ENCODE results near the gene ATOSB. TPM values are rescaled to one million over a fixed set of nuclear protein-coding genes. Genes with fewer than 3 reads are reported as not detected.

Gene ATOSB
- total RNA-seq, 1 donor from 2014 or later = 51.0 TPM

DNA sequence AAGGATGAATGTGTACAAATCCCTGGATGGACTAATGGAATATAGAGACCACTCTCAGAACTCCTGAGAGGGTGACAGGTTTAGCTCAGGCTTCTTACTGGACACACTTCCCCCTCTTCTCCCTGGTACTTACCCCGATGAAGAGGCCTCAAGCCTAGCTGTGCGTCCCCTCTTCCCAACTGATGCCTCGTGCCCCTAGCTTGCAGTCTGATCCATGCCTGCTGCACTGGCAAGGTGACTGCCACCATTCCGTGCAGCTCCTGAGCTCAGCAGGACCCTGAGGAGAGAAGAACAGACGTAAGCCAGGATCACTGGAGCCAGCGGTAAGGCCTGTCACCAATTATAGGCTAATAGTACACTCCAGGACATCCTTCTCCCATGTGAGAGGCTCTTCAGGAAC lies 7.2 kb downstream of the ATOSB start:
- Mint-ChIP-seq H3K36me3 (ENCODE audit: unreplicated experiment) (no peaks in the 10 kb centered on the region), H3K27me3 (ENCODE audit: unreplicated experiment) (peaks cover 9% of the 10 kb centered on the region), H3K4me1 (ENCODE audit: low read depth, unreplicated experiment) (peaks cover 30% of the 10 kb centered on the region), H3K9me3 (ENCODE audit: unreplicated experiment) (peaks cover 9% of the 10 kb centered on the region), H3K27ac (ENCODE audit: unreplicated experiment) (no peak overlapping the region), H3K4me3 (ENCODE audit: unreplicated experiment) (no peak overlapping the region)
- TF ChIP-seq, protein P1, sequence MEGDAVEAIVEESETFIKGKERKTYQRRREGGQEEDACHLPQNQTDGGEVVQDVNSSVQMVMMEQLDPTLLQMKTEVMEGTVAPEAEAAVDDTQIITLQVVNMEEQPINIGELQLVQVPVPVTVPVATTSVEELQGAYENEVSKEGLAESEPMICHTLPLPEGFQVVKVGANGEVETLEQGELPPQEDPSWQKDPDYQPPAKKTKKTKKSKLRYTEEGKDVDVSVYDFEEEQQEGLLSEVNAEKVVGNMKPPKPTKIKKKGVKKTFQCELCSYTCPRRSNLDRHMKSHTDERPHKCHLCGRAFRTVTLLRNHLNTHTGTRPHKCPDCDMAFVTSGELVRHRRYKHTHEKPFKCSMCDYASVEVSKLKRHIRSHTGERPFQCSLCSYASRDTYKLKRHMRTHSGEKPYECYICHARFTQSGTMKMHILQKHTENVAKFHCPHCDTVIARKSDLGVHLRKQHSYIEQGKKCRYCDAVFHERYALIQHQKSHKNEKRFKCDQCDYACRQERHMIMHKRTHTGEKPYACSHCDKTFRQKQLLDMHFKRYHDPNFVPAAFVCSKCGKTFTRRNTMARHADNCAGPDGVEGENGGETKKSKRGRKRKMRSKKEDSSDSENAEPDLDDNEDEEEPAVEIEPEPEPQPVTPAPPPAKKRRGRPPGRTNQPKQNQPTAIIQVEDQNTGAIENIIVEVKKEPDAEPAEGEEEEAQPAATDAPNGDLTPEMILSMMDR (IDR thresholded peaks at IDR 0.05; ENCODE audit: partially characterized antibody, unreplicated experiment) = no peak
- no peak for DNase-seq

DNA sequence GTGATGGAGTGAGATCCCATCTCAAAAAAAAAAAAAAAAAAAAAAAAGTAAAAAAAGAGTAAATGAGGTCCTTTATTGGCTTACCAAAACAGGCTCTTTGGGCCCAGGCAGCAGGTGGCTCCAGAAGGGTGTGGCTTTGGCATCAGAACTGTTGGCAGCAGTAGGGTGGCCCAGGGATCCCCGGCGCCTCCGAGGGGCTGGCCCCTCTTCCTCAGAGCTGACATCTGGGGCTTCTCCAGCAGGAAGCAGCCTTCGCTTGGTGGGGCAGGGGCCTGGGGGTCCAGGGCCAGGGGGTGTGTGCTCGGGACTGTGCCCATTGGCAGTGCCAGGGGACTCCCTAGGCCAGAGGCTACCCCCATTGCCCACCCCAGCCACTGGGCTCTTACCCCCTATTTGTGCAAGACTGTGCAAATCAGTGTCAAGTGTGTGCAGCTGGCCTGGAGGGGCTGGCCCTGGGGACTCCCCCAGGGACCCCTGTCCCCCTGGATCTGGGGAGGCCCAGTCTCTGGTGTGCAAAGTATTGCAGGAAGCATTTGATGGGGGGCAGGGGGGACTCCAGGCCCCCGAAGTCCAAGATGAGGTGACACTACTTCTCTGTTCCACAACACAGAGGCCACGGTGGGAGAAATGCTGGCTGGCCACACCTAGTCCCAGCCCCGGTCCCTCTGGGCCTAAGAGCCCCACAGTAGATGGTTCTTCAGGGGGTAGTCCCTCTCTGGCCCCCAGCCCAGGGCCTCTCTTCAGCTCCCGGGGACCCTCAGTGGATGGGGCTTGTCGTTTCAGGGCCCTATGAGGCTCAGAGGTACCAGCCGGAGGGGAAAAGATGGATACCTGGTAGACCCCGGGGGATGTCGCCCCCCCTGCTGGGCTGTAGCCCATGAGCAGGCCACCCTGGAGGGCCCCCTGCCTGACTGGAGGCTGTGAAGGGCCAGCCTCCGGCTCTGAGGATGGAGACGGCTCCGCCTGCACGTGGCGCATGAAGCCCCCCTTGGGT lies 8.1 kb downstream of the ATOSB start:
- DNase-seq = no peak
- Mint-ChIP-seq H3K4me3 (ENCODE audit: unreplicated experiment) (no peak overlapping the region), H3K36me3 (ENCODE audit: unreplicated experiment) (no peaks in the 10 kb centered on the region), H3K9me3 (ENCODE audit: unreplicated experiment) (peaks cover 15% of the 10 kb centered on the region), H3K27ac (ENCODE audit: unreplicated experiment) (no peak overlapping the region), H3K27me3 (ENCODE audit: unreplicated experiment) (peaks cover 12% of the 10 kb centered on the region), H3K4me1 (ENCODE audit: low read depth, unreplicated experiment) (peaks cover 30% of the 10 kb centered on the region)
- TF ChIP-seq, protein P1 (IDR thresholded peaks at IDR 0.05; ENCODE audit: partially characterized antibody, unreplicated experiment) = no peak

DNA sequence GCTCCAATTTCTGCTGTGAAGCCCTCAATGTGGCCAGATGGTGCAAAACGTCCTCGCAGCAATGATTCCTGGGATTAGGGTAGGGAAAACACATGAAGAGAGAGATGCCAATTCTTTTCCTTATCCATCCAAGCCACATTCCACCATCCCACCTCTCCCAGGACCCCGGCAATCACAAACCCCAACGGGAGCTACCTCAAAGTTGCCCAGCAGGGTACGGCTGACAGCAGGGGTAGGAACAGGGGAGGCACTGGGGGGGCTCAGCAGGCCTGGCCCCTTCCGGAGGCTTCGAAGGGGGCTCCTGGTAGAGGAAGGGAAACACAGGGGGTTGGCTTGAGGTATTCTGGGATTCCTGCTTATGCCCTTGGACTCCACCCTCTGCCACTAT lies 9.3 kb downstream of the ATOSB start:
- H3K4me1 Mint-ChIP-seq (ENCODE audit: low read depth, unreplicated experiment) = peaks cover 28% of the 10 kb centered on the region
- no peak overlapping the region for H3K4me3 Mint-ChIP-seq (ENCODE audit: unreplicated experiment)

DNA sequence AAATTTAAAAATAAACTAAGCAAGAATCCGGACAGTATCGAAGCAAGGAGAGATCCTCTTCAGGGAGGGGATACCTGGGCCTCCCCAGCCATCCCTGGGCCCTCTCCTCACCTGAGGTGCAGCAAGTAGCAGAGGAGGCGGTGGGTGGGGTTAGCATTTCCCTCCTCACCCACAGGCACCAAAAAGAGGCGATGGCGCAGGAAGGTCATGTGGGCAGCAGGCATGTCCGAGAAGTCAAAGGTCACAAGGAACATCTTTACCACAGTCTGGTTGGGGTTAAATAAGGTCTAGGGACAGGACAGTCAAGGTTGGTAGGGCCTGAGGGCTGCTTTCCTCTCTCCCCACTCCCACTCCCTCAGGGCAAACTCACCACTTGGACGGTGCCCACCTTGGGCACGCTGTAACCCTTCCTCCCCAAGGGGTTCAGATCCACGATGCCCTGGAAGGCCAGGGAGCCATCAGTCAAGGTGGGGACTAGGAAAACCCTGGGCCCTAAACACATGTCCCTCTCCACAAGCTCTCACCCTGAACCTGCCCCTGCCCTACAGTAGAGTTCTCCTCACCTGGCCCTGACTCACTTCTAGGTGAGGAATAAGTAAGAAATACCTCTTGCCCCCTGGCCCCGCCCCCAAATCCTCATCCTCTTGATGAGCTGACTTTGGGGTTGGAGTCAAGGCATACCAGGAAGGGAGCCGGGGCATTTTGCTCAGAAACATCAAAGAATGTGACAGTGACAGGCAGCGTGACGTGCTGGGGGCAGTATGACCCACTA lies 9.9 kb downstream of the ATOSB start:
- Mint-ChIP-seq H3K9me3 (ENCODE audit: unreplicated experiment) (peaks cover 14% of the 10 kb centered on the region), H3K27ac (ENCODE audit: unreplicated experiment) (no peak overlapping the region), H3K4me3 (ENCODE audit: unreplicated experiment) (no peak overlapping the region), H3K27me3 (ENCODE audit: unreplicated experiment) (peaks cover 8% of the 10 kb centered on the region), H3K4me1 (ENCODE audit: low read depth, unreplicated experiment) (peaks cover 28% of the 10 kb centered on the region), H3K36me3 (ENCODE audit: unreplicated experiment) (no peaks in the 10 kb centered on the region)
- DNase-seq = no peak
- TF ChIP-seq, protein P1 (IDR thresholded peaks at IDR 0.05; ENCODE audit: partially characterized antibody, unreplicated experiment) = no peak

More for the DNA sequence above, 9.3 kb downstream of the ATOSB start:
- peaks cover 14% of the 10 kb centered on the region for H3K9me3 Mint-ChIP-seq (ENCODE audit: unreplicated experiment)
- TF ChIP-seq, protein P1 (IDR thresholded peaks at IDR 0.05; ENCODE audit: partially characterized antibody, unreplicated experiment) = no peak
- no peaks in the 10 kb centered on the region for H3K36me3 Mint-ChIP-seq (ENCODE audit: unreplicated experiment)
- DNase-seq = no peak
- H3K27me3 Mint-ChIP-seq (ENCODE audit: unreplicated experiment) = peaks cover 8% of the 10 kb centered on the region
- no peak overlapping the region for H3K27ac Mint-ChIP-seq (ENCODE audit: unreplicated experiment)

All from glutamatergic neuron (in vitro differentiated cells).